Nephron progenitor cell (in vitro differentiated cells): ENCODE data around the gene WDR1.

ENCODE experiments used
- DNase-seq: peaks from one replicate; pipeline ENCODE4 v3.0.0; 2021
- H3K27ac Mint-ChIP-seq: 2 replicates; pipeline ENCODE4 v1.8.0; 2021; ENCODE audit warnings: mild to moderate bottlenecking, moderate library complexity, mixed read lengths
- H3K27me3 Mint-ChIP-seq: 2 replicates; pipeline ENCODE4 v1.8.0; 2021; ENCODE audit warnings: mild to moderate bottlenecking, low read depth, mixed read lengths; ENCODE audit not compliant: poor library complexity
- H3K36me3 Mint-ChIP-seq: 2 replicates; pipeline ENCODE4 v1.8.0; 2021; ENCODE audit warnings: low read depth, mixed read lengths
- H3K4me1 Mint-ChIP-seq: 2 replicates; pipeline ENCODE4 v1.8.0; 2021; ENCODE audit warnings: mixed read lengths
- H3K4me3 Mint-ChIP-seq: 2 replicates; pipeline ENCODE4 v1.8.0; 2021; ENCODE audit warnings: mild to moderate bottlenecking, moderate library complexity, mixed read lengths
- H3K9me3 Mint-ChIP-seq: 2 replicates; pipeline ENCODE4 v1.8.0; 2021; ENCODE audit warnings: mild to moderate bottlenecking, moderate library complexity, mixed read lengths
- CTCF ChIP-seq: fragments of 200-600 bp; sonication (generic); IDR thresholded peaks from 2 replicates; pipeline ENCODE4 v1.5.0; 2021; ENCODE audit warnings: antibody characterized with exemption

The WDR1 gene

DNA sequence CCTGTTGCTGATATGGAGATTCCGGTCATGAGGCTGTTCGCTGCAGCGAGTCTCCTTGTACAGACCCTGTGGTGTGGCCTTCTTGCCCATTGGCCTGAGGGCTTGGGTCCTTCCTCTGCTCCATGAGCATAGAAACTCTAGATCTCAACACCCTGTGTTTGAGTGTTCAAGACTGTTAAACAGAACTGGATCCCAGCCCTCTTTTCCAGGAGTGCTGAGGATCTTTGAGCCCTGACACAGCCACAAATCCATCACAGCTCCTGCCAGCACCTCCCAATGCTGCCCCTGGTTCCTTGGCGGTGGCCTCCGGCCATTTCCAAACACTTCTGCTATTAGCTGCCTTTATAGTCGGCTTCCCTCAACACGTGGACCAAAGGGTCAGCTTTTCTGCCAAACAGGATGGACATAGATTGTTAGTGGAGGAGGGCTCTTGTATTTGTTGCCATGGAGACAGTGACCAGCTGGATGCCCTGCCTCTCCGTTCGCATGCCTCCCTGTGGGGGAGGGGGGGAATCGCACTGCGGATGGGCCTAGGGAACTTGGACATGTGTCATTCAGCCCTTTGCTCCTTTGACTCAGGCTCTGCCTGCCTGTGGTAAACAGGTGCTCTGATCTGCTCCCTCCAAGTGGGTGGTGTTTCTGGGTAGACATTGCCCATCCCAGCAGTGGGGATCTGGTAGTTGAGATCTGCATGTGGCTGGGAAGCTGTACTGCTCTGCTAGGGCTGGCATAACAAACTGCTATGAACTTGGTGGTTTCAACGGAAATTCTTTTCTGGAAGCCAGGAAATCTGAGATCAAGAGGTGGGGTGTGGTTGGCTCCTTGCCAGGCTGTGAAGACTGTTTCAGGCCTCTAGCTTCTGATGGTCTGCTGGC is 6.9 kb upstream of the WDR1 start:
- Mint-ChIP-seq H3K27ac (peak overlapping the region; percentile 42), H3K36me3 (no peaks in the 10 kb centered on the region)

GRCh38 chr4:10122236-10122932 is 5.8 kb upstream of the WDR1 start:
- TF ChIP-seq CTCF: no peak
- H3K9me3 Mint-ChIP-seq: no peaks in the 10 kb centered on the region
- H3K27me3 Mint-ChIP-seq: no peaks in the 10 kb centered on the region
- no peak overlapping the region for H3K4me3 Mint-ChIP-seq
- no peaks in the 10 kb centered on the region for H3K36me3 Mint-ChIP-seq
- H3K4me1 Mint-ChIP-seq: peaks cover 74% of the 10 kb centered on the region
- DNase-seq: no peak
- no peak overlapping the region for H3K27ac Mint-ChIP-seq

More for the DNA sequence above, 6.9 kb upstream of the WDR1 start:
- no peaks in the 10 kb centered on the region for H3K9me3 Mint-ChIP-seq
- peaks cover 63% of the 10 kb centered on the region for H3K4me1 Mint-ChIP-seq
- TF ChIP-seq CTCF: no peak
- H3K27me3 Mint-ChIP-seq: no peaks in the 10 kb centered on the region
- H3K4me3 Mint-ChIP-seq: no peak overlapping the region
- peak; percentile 37 for DNase-seq

DNA sequence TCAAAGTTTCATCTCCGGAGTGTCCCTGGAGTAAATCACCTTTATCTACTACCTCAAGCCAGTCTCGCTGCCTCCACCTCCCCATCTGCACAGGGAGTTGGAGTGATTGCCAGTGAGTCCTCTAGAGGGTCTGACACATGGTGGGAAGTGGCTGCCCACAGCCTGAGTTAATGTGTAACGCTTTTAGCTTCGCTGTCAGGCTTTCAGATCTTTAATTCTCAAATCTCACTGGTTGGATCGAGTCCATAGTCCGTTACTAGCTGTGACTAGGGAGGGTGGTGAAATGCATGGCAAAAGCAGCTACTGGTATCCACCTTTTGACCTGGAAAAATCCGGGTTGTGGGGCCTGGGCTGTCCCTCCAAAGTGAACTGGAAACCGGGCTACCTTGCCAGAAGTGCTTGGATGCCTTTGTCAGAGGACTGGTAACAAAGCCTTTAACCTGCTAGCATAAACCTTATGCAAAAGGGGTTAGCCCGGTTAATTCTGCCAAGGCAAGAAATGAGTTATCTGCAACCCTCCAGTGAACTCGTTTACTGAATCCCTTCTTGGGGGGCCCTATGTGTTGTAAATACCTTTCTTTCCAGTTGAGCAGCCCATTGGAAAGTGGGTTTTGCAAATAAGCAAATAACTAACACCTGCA is 5.1 kb upstream of the WDR1 start:
- no peaks in the 10 kb centered on the region for H3K36me3 Mint-ChIP-seq
- no peak for DNase-seq
- no peaks in the 10 kb centered on the region for H3K27me3 Mint-ChIP-seq
- H3K4me1 Mint-ChIP-seq: peaks cover 79% of the 10 kb centered on the region
- no peak for TF ChIP-seq CTCF
- H3K4me3 Mint-ChIP-seq: no peak overlapping the region
- H3K9me3 Mint-ChIP-seq: no peaks in the 10 kb centered on the region
- H3K27ac Mint-ChIP-seq: peak overlapping the region; percentile 30

GRCh38 chr4:10120943-10121567 is 4.5 kb upstream of the WDR1 start:
- Mint-ChIP-seq H3K4me3 (no peak overlapping the region), H3K9me3 (no peaks in the 10 kb centered on the region), H3K27me3 (no peaks in the 10 kb centered on the region), H3K36me3 (no peaks in the 10 kb centered on the region), H3K4me1 (peaks cover 79% of the 10 kb centered on the region), H3K27ac (no peak overlapping the region)
- DNase-seq: no peak
- no peak for TF ChIP-seq CTCF

- H3K36me3 Mint-ChIP-seq: peaks cover 4% of the 10 kb centered on the region
- TF ChIP-seq CTCF: no peak
- H3K9me3 Mint-ChIP-seq: no peaks in the 10 kb centered on the region
- H3K27me3 Mint-ChIP-seq: no peaks in the 10 kb centered on the region
- no peak overlapping the region for H3K4me3 Mint-ChIP-seq
- no peak for DNase-seq
- H3K27ac Mint-ChIP-seq: no peak overlapping the region
- peaks cover 89% of the 10 kb centered on the region for H3K4me1 Mint-ChIP-seq
These were observed 3.2 kb upstream of the WDR1 start for GRCh38 chr4:10119773-10120172.
